HG02763 (cell line): ENCODE data around the gene CYP2W1.
"Not testable (repeated sequence)": the region's sequence is repeated elsewhere in the genome, so short reads cannot be mapped to it uniquely, and the experiment has no call there.

Experiments used
- ATAC-seq: cut with Tn5 transposase; IDR thresholded peaks from one replicate; pipeline ENCODE4 v1.9.1; 2021; ENCODE audit warnings: mild to moderate bottlenecking, moderate library complexity; ENCODE audit not compliant: unreplicated experiment

CYP2W1 gene

GRCh38 chr7:983004-983615 lies at the start of gene CYP2W1:
CYP2W1 (plus strand) TSS chr7:983181; CDS start chr7:983212, 31 bp downstream.
- no peak for ATAC-seq

GRCh38 chr7:934469-935163 lies 48.4 kb upstream of the CYP2W1 start:
- no peak for ATAC-seq

- no peak for ATAC-seq
Measured at GRCh38 chr7:935164-935873, 47.7 kb upstream of the CYP2W1 start.

- no peak for ATAC-seq
Measured at GRCh38 chr7:935874-936385, 47.1 kb upstream of the CYP2W1 start.

GRCh38 chr7:936386-937054 lies 46.5 kb upstream of the CYP2W1 start:
- peak; percentile 69 for ATAC-seq

- ATAC-seq = no peak
Measured at GRCh38 chr7:937856-938484, 45.0 kb upstream of the CYP2W1 start.

GRCh38 chr7:938546-939185 lies 44.3 kb upstream of the CYP2W1 start:
- no peak for ATAC-seq

GRCh38 chr7:939843-940242 lies 43.1 kb upstream of the CYP2W1 start:
- no peak for ATAC-seq

- no peak for ATAC-seq
Measured at GRCh38 chr7:940599-941408, 42.2 kb upstream of the CYP2W1 start.

- ATAC-seq = not testable (repeated sequence)
Measured at GRCh38 chr7:943793-944192, 39.2 kb upstream of the CYP2W1 start.

GRCh38 chr7:944744-945143 lies 38.2 kb upstream of the CYP2W1 start:
- ATAC-seq = no peak

- ATAC-seq = no peak
Measured at GRCh38 chr7:945147-945555, 37.8 kb upstream of the CYP2W1 start.

GRCh38 chr7:945556-946255 lies 37.3 kb upstream of the CYP2W1 start:
- ATAC-seq = no peak

GRCh38 chr7:946256-946996 lies 36.6 kb upstream of the CYP2W1 start:
- ATAC-seq = no peak

GRCh38 chr7:947391-948210 lies 35.4 kb upstream of the CYP2W1 start:
- ATAC-seq = no peak

GRCh38 chr7:949021-949934 lies 33.7 kb upstream of the CYP2W1 start:
- no peak for ATAC-seq
